ENCODE measurements around the gene ACTL6A. TPM values are rescaled to one million over a fixed set of nuclear protein-coding genes. Genes with fewer than 3 reads are reported as not detected.

The ACTL6A gene
- polyA plus RNA-seq (2012; ENCODE audit: insufficient read length, low read depth): 39.7 TPM

DNA sequence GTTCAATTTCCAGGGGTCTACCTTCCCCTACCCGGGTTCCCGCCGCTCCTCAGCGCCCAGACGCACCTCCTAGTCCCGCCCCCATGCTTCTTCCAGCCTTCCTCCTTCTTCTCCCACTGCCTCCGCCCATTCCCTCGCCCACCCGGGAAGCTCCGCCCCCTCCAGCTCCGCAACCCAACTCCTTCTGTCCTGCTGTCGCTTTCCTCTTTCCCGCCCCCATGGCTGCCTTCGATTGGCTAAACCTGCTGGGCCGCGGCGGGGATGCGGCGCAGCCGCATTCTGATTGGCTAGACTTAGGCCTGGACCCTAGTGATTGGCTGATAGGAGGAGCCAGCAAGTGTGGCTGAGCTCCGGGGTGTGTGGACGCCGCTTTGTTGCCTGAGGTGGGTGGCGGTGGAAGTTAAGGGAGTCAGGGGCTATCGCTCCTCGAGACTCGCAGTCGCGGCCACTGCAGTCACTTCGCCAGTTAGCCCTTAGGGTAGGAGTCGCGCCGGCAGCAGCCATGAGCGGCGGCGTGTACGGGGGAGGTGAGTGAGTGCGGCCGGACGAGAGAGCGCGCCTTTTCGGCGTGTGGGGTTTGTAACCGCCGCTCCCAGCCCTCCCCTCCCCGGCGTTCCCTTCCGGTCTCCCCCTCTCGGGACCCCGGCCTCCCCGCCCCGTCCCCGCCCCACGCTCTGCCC, at the start of gene ACTL6A:
ACTL6A (plus strand) TSS at position 336 of the 680 bp plus-strand sequence; CDS start at position 503, 167 bp downstream.
- TF ChIP-seq POLR2AphosphoS5 (IDR thresholded peaks at IDR 0.05; ENCODE audit: low read depth, low read length) (peak; percentile 82), TAF1 (IDR thresholded peaks at IDR 0.05; ENCODE audit: borderline replicate concordance, insufficient read depth, low read length) (peak; percentile 89; the same call in 1 of the 2 replicates), FOXP2 (optimal IDR thresholded peaks at IDR 0.05; ENCODE audit: borderline replicate concordance, extremely low read depth, extremely low read length, insufficient read depth) (no peak), SIN3A (IDR thresholded peaks at IDR 0.05; ENCODE audit: borderline replicate concordance, insufficient read depth, low read length) (peak; percentile 84; the same call in 1 of the 2 replicates)
- TF ChIP-seq, protein P1, sequence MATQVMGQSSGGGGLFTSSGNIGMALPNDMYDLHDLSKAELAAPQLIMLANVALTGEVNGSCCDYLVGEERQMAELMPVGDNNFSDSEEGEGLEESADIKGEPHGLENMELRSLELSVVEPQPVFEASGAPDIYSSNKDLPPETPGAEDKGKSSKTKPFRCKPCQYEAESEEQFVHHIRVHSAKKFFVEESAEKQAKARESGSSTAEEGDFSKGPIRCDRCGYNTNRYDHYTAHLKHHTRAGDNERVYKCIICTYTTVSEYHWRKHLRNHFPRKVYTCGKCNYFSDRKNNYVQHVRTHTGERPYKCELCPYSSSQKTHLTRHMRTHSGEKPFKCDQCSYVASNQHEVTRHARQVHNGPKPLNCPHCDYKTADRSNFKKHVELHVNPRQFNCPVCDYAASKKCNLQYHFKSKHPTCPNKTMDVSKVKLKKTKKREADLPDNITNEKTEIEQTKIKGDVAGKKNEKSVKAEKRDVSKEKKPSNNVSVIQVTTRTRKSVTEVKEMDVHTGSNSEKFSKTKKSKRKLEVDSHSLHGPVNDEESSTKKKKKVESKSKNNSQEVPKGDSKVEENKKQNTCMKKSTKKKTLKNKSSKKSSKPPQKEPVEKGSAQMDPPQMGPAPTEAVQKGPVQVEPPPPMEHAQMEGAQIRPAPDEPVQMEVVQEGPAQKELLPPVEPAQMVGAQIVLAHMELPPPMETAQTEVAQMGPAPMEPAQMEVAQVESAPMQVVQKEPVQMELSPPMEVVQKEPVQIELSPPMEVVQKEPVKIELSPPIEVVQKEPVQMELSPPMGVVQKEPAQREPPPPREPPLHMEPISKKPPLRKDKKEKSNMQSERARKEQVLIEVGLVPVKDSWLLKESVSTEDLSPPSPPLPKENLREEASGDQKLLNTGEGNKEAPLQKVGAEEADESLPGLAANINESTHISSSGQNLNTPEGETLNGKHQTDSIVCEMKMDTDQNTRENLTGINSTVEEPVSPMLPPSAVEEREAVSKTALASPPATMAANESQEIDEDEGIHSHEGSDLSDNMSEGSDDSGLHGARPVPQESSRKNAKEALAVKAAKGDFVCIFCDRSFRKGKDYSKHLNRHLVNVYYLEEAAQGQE (IDR thresholded peaks at IDR 0.05; ENCODE audit: insufficient read depth in 1 of 2, low read depth in 2 of 2, low read length in 2 of 2): peak in 1 of 2 experiments; percentile 34; a peak in 1 of 4 replicates

DNA sequence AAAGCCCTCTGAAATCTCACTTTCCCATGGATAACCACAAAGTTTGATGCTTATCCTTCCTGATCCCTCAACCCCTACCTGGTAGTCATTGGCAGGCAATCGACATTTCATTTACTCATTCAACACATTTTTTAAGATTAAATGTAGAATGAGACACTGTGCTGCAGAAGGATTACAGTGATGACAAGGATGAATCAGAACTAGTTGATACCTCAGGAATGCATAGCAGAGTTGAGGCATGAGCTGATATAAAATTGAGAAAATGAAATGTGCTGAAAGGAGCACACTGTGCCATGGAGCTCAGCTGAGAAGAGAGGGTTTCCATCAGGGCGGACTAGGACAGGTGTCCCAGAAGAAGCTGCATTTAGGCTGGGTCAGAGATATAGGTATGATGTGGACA, 48.9 kb upstream of the ACTL6A start:
- TF ChIP-seq POLR2AphosphoS5 (IDR thresholded peaks at IDR 0.05; ENCODE audit: low read depth, low read length) (no peak), TAF1 (IDR thresholded peaks at IDR 0.05; ENCODE audit: borderline replicate concordance, insufficient read depth, low read length) (no peak)

DNA sequence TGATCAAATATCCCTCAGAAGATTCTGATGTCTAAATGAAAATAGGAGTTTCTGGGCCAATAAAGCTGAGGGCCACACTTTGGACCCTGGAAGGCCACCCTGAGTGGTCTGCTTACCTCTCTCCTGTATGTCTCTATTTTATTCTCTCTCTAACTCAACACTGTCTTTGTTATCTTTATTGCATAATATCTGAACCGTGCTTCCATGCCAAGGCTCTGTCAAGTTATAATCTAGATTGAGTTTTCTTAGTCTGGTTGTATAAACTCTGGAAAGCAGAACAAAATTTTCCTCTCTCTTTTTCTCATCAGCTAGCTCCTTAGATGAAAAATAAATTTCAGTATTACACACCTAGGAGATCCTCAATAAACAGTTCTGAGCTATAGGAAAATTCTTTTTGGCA, 36.2 kb upstream of the ACTL6A start:
- no peak for TF ChIP-seq POLR2AphosphoS5 (IDR thresholded peaks at IDR 0.05; ENCODE audit: low read depth, low read length)
- no peak for TF ChIP-seq TAF1 (IDR thresholded peaks at IDR 0.05; ENCODE audit: borderline replicate concordance, insufficient read depth, low read length)
- TF ChIP-seq SIN3A (IDR thresholded peaks at IDR 0.05; ENCODE audit: borderline replicate concordance, insufficient read depth, low read length): no peak
- TF ChIP-seq FOXP2 (optimal IDR thresholded peaks at IDR 0.05; ENCODE audit: borderline replicate concordance, extremely low read depth, extremely low read length, insufficient read depth): no peak
- TF ChIP-seq, protein P1 (IDR thresholded peaks at IDR 0.05; ENCODE audit: insufficient read depth in 1 of 2, low read depth in 2 of 2, low read length in 2 of 2): no peak

DNA sequence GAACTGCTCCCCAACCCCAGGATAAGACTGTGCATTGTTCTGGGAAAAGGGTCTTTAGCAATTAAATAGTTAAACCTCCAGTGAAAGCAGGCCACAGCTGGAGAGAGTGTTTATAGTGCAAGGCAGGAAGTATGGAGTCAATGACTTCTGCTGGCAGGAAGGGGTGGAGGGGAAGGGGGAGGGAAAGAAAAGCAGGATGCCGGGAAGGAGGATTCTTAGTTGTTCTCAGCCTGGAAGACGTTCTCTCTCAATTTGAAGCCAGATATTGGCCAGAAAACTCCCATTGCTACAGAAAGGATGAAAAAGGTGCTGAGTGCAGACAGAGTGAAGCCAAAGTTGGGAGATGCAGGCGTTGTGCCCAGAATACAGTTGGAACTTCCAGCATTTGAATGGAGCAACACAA, 35.7 kb upstream of the ACTL6A start:
- TF ChIP-seq TAF1 (IDR thresholded peaks at IDR 0.05; ENCODE audit: borderline replicate concordance, insufficient read depth, low read length): peak; percentile 31; the same call in 1 of the 2 replicates
- TF ChIP-seq SIN3A (IDR thresholded peaks at IDR 0.05; ENCODE audit: borderline replicate concordance, insufficient read depth, low read length): peak; percentile 74; the same call in 1 of the 2 replicates
- no peak for TF ChIP-seq FOXP2 (optimal IDR thresholded peaks at IDR 0.05; ENCODE audit: borderline replicate concordance, extremely low read depth, extremely low read length, insufficient read depth)
- TF ChIP-seq POLR2AphosphoS5 (IDR thresholded peaks at IDR 0.05; ENCODE audit: low read depth, low read length): peak; percentile 52; the same call in 1 of the 2 replicates
- TF ChIP-seq, protein P1 (IDR thresholded peaks at IDR 0.05; ENCODE audit: insufficient read depth in 1 of 2, low read depth in 2 of 2, low read length in 2 of 2): peak in 1 of 2 experiments; percentile 16; a peak in 1 of 4 replicates

DNA sequence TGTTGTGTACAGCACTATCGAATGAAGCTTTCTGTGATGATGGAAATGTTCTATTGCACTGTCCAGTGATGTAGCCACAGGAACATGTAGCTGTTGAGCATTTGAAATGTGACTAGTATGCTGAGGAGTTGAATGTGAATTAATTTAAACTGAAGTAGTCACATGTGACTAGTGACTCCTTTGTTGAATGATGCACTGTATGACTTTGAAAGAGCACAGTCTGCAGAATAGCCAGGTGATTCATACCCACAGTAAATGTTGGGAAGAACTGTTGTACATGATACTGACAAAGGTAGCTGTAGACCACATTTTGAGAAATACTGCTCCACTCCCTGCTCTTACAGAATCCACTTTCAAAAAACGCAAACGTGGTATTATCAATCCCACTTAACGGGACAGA, 34.0 kb upstream of the ACTL6A start:
- TF ChIP-seq TAF1 (IDR thresholded peaks at IDR 0.05; ENCODE audit: borderline replicate concordance, insufficient read depth, low read length) (no peak), POLR2AphosphoS5 (IDR thresholded peaks at IDR 0.05; ENCODE audit: low read depth, low read length) (no peak)

DNA sequence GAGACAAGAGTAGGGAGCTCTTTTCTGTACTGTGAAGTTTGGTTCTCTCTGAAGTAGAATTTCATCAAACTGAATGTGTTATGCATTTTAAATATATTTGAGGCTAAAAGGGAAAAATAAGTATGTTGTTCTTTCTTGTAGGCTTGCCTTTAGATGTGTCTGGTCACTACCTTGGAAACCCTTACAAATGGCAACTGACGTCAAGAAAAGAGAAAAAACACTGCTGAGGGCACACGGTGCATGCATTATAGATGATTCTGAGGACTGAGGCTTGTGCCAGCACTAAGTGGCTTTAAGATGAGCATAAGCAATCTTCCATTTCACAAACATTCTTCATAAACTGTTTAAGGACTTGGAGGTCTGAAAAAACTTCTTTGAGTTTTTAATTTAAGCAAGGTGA, 31.1 kb upstream of the ACTL6A start:
- TF ChIP-seq TAF1 (IDR thresholded peaks at IDR 0.05; ENCODE audit: borderline replicate concordance, insufficient read depth, low read length): no peak
- TF ChIP-seq, protein P1 (IDR thresholded peaks at IDR 0.05; ENCODE audit: insufficient read depth in 1 of 2, low read depth in 2 of 2, low read length in 2 of 2): no peak
- TF ChIP-seq FOXP2 (optimal IDR thresholded peaks at IDR 0.05; ENCODE audit: borderline replicate concordance, extremely low read depth, extremely low read length, insufficient read depth): no peak
- TF ChIP-seq POLR2AphosphoS5 (IDR thresholded peaks at IDR 0.05; ENCODE audit: low read depth, low read length): no peak
- TF ChIP-seq SIN3A (IDR thresholded peaks at IDR 0.05; ENCODE audit: borderline replicate concordance, insufficient read depth, low read length): no peak

Data from PFSK-1 (cell line).